ENCODE results near the gene LENEP.

DNA sequence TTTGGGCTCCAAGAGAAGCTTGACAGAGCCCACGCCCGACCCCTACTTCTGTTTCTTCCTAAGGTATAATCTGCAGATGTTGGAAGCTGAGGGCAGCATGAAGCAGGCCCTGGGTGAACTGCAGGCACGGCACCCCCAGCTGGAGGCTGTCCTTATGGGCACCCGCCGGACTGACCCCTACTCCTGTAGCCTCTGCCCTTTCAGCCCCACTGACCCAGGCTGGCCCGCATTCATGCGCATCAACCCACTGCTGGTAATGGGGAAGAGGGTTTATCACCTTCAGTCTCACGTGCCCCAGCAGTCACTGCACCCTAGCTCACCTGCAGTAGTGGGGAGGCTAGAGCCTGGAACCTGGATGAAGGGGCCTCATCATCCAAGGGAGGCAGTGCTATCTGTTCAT is 3.1 kb upstream of the LENEP start:
- TF ChIP-seq, protein P1, sequence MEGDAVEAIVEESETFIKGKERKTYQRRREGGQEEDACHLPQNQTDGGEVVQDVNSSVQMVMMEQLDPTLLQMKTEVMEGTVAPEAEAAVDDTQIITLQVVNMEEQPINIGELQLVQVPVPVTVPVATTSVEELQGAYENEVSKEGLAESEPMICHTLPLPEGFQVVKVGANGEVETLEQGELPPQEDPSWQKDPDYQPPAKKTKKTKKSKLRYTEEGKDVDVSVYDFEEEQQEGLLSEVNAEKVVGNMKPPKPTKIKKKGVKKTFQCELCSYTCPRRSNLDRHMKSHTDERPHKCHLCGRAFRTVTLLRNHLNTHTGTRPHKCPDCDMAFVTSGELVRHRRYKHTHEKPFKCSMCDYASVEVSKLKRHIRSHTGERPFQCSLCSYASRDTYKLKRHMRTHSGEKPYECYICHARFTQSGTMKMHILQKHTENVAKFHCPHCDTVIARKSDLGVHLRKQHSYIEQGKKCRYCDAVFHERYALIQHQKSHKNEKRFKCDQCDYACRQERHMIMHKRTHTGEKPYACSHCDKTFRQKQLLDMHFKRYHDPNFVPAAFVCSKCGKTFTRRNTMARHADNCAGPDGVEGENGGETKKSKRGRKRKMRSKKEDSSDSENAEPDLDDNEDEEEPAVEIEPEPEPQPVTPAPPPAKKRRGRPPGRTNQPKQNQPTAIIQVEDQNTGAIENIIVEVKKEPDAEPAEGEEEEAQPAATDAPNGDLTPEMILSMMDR (conservative IDR thresholded peaks at IDR 0.05), result no peak
- no peak for TF ChIP-seq ZFX (IDR thresholded peaks at IDR 0.05)

Data from C4-2B (cell line).